ENCODE data around the gene ATOH8. TPM values are rescaled to one million over a fixed set of nuclear protein-coding genes. Genes with fewer than 3 reads are reported as not detected.

Gene ATOH8
- polyA plus RNA-seq, 1 of the 3 experiments (the other 2 are of a cell fraction), result 5.6 TPM

GRCh38 chr2:85766229-85766628 is 12.4 kb downstream of the ATOH8 start:
- H3K27ac ChIP-seq (ENCODE audit: low read depth in 2 of 2, low read length in 1 of 2), result no peak overlapping the region
- no peak overlapping the region for H2AFZ ChIP-seq (ENCODE audit: low read depth)
- no peak overlapping the region for H3K4me3 ChIP-seq (ENCODE audit: low read depth in 2 of 2, low read length in 1 of 2)
- DNase-seq, result no peak
- TF ChIP-seq TAF1 (IDR thresholded peaks at IDR 0.05; ENCODE audit: borderline replicate concordance, low read depth, low read length), result no peak
- no peak for TF ChIP-seq SIN3A (IDR thresholded peaks at IDR 0.05; ENCODE audit: borderline replicate concordance, low read depth, low read length)
- TF ChIP-seq, protein P1, sequence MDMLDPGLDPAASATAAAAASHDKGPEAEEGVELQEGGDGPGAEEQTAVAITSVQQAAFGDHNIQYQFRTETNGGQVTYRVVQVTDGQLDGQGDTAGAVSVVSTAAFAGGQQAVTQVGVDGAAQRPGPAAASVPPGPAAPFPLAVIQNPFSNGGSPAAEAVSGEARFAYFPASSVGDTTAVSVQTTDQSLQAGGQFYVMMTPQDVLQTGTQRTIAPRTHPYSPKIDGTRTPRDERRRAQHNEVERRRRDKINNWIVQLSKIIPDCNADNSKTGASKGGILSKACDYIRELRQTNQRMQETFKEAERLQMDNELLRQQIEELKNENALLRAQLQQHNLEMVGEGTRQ (IDR thresholded peaks at IDR 0.05; ENCODE audit: borderline replicate concordance, low read depth, low read length), result no peak
- no peak for TF ChIP-seq TEAD4 (IDR thresholded peaks at IDR 0.05; ENCODE audit: borderline replicate concordance, insufficient read depth)
- no peak for TF ChIP-seq TCF12 (IDR thresholded peaks at IDR 0.05)
- TF ChIP-seq SMC3 (IDR thresholded peaks at IDR 0.05; ENCODE audit: low read depth, low read length), result no peak
- TF ChIP-seq, protein P2, sequence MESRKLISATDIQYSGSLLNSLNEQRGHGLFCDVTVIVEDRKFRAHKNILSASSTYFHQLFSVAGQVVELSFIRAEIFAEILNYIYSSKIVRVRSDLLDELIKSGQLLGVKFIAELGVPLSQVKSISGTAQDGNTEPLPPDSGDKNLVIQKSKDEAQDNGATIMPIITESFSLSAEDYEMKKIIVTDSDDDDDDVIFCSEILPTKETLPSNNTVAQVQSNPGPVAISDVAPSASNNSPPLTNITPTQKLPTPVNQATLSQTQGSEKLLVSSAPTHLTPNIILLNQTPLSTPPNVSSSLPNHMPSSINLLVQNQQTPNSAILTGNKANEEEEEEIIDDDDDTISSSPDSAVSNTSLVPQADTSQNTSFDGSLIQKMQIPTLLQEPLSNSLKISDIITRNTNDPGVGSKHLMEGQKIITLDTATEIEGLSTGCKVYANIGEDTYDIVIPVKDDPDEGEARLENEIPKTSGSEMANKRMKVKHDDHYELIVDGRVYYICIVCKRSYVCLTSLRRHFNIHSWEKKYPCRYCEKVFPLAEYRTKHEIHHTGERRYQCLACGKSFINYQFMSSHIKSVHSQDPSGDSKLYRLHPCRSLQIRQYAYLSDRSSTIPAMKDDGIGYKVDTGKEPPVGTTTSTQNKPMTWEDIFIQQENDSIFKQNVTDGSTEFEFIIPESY (IDR thresholded peaks at IDR 0.05; ENCODE audit: borderline replicate concordance, low read depth), result no peak
- TF ChIP-seq GATA2 (CRISPR knock-in tag; IDR thresholded peaks at IDR 0.05), result no peak
- TF ChIP-seq RFX5 (IDR thresholded peaks at IDR 0.05; ENCODE audit: low read length), result no peak
- TF ChIP-seq, protein P3, sequence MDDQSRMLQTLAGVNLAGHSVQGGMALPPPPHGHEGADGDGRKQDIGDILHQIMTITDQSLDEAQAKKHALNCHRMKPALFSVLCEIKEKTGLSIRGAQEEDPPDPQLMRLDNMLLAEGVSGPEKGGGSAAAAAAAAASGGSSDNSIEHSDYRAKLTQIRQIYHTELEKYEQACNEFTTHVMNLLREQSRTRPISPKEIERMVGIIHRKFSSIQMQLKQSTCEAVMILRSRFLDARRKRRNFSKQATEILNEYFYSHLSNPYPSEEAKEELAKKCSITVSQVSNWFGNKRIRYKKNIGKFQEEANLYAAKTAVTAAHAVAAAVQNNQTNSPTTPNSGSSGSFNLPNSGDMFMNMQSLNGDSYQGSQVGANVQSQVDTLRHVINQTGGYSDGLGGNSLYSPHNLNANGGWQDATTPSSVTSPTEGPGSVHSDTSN (IDR thresholded peaks at IDR 0.05), result no peak
- TF ChIP-seq POLR2AphosphoS5 (IDR thresholded peaks at IDR 0.05; ENCODE audit: low read depth, low read length), result no peak
- no peak for TF ChIP-seq GABPA (IDR thresholded peaks at IDR 0.05; ENCODE audit: low read depth)
- no peak for TF ChIP-seq EP300 (IDR thresholded peaks at IDR 0.05; ENCODE audit: borderline replicate concordance in 1 of 2, low read depth in 1 of 2, low read length in 1 of 2)
- no peak for TF ChIP-seq JUND (IDR thresholded peaks at IDR 0.05)
- TF ChIP-seq NRF1 (IDR thresholded peaks at IDR 0.05; ENCODE audit: low read depth, low read length), result no peak
- TF ChIP-seq FOSL2 (IDR thresholded peaks at IDR 0.05; ENCODE audit: borderline replicate concordance, low read depth), result no peak
- TF ChIP-seq FOXM1 (IDR thresholded peaks at IDR 0.05; ENCODE audit: low read depth), result no peak
- no peaks in the 10 kb centered on the region for H3K9me3 ChIP-seq
- ChIA-PET POLR2A (no interaction called here), CTCF (interaction anchor here (0.6 to 1.8 kb wide), 6 partner anchors 17 to 129 kb away, joined by 3 to 11 read pairs (median 3); no protein-coding TSS in a partner anchor)
- H3K27me3 ChIP-seq (ENCODE audit: insufficient read depth), result no peaks in the 10 kb centered on the region
- no peak overlapping the region for H3K4me2 ChIP-seq
- peaks cover 84% of the 10 kb centered on the region for H3K79me2 ChIP-seq (ENCODE audit: insufficient read depth)
- H3K9me2 ChIP-seq, result no peaks in the 10 kb centered on the region
- peaks cover 0 to 4% of the 10 kb centered on the region in 2 experiments for H3K36me3 ChIP-seq (replicated peaks in 1 of 2; ENCODE audit: control insufficient read depth in 1 of 2, insufficient read depth in 2 of 2, low read length in 1 of 2)
- peaks cover 15% of the 10 kb centered on the region for H3F3A ChIP-seq (replicated peaks; ENCODE audit: insufficient read depth)
- peaks cover 35% of the 10 kb centered on the region for H4K20me1 ChIP-seq (ENCODE audit: insufficient read depth)
- whole genome bisulfite sequencing (ENCODE audit: low lambda C conversion rate), result 82% methylated on average over 6 of the region's 7 CpGs
- H3K9ac ChIP-seq, result no peak overlapping the region
- peaks cover 37 to 54% of the 10 kb centered on the region in 2 experiments for H3K4me1 ChIP-seq (ENCODE audit: control insufficient read depth in 1 of 2, insufficient read depth in 2 of 2, low read depth in 1 of 2, low read length in 1 of 2)

All from SK-N-SH (cell line).